ENCODE data around the gene APOA1. TPM values are rescaled to one million over a fixed set of nuclear protein-coding genes. Genes with fewer than 3 reads are reported as not detected.
A peak's percentile ranks its signal among the peaks of the same experiment; 100 is the strongest.

APOA1 gene
- total RNA-seq, 1 donor from 2014 or later, result 116 TPM

DNA sequence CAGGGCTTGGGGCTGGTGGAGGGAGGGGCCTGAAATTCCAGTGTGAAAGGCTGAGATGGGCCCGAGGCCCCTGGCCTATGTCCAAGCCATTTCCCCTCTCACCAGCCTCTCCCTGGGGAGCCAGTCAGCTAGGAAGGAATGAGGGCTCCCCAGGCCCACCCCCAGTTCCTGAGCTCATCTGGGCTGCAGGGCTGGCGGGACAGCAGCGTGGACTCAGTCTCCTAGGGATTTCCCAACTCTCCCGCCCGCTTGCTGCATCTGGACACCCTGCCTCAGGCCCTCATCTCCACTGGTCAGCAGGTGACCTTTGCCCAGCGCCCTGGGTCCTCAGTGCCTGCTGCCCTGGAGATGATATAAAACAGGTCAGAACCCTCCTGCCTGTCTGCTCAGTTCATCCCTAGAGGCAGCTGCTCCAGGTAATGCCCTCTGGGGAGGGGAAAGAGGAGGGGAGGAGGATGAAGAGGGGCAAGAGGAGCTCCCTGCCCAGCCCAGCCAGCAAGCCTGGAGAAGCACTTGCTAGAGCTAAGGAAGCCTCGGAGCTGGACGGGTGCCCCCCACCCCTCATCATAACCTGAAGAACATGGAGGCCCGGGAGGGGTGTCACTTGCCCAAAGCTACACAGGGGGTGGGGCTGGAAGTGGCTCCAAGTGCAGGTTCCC, 7.8 kb downstream of the APOA1 start, which contains the start of gene APOC3:
Gene APOC3, plus strand, starts transcription at position 383 of the 659 bp plus-strand sequence. CDS start 676 bp downstream, outside the sequence.
- H3K27ac Mint-ChIP-seq, result no peak within 1 kb of the TSS
- no peak for TF ChIP-seq CTCF (conservative IDR thresholded peaks at IDR 0.05)
- no peaks in the 10 kb centered on the region for H3K36me3 Mint-ChIP-seq
- H3K4me3 Mint-ChIP-seq, result no peak within 1 kb of the TSS
- H3K9me3 Mint-ChIP-seq, result no peaks in the 10 kb centered on the region
- peaks cover 3% of the 10 kb centered on the region for H3K27me3 Mint-ChIP-seq
- no peak for DNase-seq (ENCODE audit: extremely low spot score, unreplicated experiment)
- peaks cover 12% of the 10 kb centered on the region for H3K4me1 Mint-ChIP-seq (ENCODE audit: unreplicated experiment)

- peaks cover 2% of the 10 kb centered on the region for H3K27me3 Mint-ChIP-seq
- no peak overlapping the region for H3K4me3 Mint-ChIP-seq
- H3K36me3 Mint-ChIP-seq, result no peaks in the 10 kb centered on the region
These were observed 8.5 kb downstream of the APOA1 start for GRCh38 chr11:116828632-116829524.

DNA sequence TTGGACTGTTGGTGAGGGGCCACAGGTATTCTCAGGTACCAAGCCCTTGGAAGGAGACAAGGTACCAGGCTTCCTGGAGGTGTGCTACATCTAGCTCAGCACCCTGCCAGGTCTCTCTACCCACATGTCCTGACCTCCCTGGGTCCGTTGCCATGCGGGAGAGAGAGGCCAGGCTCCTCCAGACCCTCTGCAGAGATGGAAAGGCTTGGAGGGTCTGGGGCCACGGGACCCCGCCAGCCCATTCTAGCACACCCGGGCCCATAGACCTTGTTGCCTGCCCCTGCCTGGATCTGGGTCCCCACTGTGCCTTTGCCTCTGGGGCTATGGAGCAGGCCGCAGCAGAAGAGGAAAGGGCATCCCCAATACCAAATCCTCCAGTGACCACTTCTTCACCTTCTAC, 10.0 kb downstream of the APOA1 start:
- Mint-ChIP-seq H3K4me3 (no peak overlapping the region), H3K27ac (no peak overlapping the region), H3K4me1 (ENCODE audit: unreplicated experiment) (peaks cover 12% of the 10 kb centered on the region), H3K36me3 (no peaks in the 10 kb centered on the region), H3K27me3 (no peaks in the 10 kb centered on the region), H3K9me3 (no peaks in the 10 kb centered on the region)
- no peak for DNase-seq (ENCODE audit: extremely low spot score, unreplicated experiment)
- no peak for TF ChIP-seq CTCF (conservative IDR thresholded peaks at IDR 0.05)

More at GRCh38 chr11:116828632-116829524, 8.5 kb downstream of the APOA1 start:
- DNase-seq (ENCODE audit: extremely low spot score, unreplicated experiment), result no peak
- Mint-ChIP-seq H3K27ac (no peak overlapping the region), H3K4me1 (ENCODE audit: unreplicated experiment) (peaks cover 12% of the 10 kb centered on the region), H3K9me3 (no peaks in the 10 kb centered on the region)
- no peak for TF ChIP-seq CTCF (conservative IDR thresholded peaks at IDR 0.05)

GRCh38 chr11:116826751-116827431, 10.5 kb downstream of the APOA1 start:
- Mint-ChIP-seq H3K27me3 (no peaks in the 10 kb centered on the region), H3K9me3 (no peaks in the 10 kb centered on the region), H3K36me3 (no peaks in the 10 kb centered on the region), H3K27ac (peak overlapping the region; percentile 10), H3K4me3 (no peak overlapping the region), H3K4me1 (ENCODE audit: unreplicated experiment) (peaks cover 12% of the 10 kb centered on the region)
- no peak for DNase-seq (ENCODE audit: extremely low spot score, unreplicated experiment)
- TF ChIP-seq CTCF (conservative IDR thresholded peaks at IDR 0.05), result no peak

DNA sequence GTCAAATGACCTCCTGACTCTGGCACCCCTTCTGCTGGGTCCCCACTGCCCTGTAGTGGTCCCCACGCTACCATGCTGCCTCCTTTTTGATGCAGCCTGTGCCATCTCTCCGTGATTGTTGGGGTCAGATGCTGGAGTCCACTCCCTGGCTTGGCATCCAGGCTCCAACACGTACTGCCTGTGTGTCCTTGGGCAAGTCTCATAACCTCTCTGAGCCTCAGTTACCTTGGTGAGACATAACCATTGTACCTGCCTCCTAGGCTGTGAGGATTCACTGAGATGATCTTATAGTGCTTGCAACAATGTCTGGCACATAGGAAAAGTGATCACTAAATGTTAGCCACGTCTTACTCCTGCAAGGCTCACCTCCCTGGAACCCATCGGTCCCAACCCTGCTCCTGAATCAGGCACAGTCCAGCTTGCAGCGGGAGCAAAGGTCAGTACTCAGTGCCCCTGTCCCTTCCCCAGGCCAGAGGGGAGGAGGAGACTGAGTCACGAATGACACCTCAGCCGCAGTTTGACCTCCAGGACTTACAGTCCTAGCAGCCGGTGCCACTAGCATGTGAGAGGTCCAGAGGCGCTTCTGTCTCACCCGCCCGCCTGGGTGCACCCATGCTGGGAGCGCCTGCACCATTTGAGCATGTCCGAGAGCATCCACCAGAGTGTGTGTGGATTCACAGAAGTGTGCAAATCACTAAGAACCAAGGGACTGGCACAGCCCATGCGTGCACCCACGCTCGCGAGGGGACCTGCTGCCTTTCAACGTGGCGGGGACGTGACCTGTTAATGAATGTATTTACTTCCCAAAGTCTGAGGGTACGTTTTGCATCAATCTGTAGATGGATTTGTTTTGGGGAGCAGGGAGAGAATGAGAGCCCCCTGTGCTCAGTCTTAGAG, 11.3 kb downstream of the APOA1 start:
- no peak overlapping the region for H3K4me3 Mint-ChIP-seq
- no peaks in the 10 kb centered on the region for H3K9me3 Mint-ChIP-seq
- H3K4me1 Mint-ChIP-seq (ENCODE audit: unreplicated experiment), result peaks cover 12% of the 10 kb centered on the region
- no peak for DNase-seq (ENCODE audit: extremely low spot score, unreplicated experiment)
- H3K36me3 Mint-ChIP-seq, result no peaks in the 10 kb centered on the region
- H3K27ac Mint-ChIP-seq, result peak overlapping the region; percentile 10
- no peaks in the 10 kb centered on the region for H3K27me3 Mint-ChIP-seq
- TF ChIP-seq CTCF (conservative IDR thresholded peaks at IDR 0.05), result no peak

All from type B pancreatic cell (in vitro differentiated cells).